KOPT-K1 (cell line): Measurements from ENCODE around the gene ALDH2.
"Not testable (repeated sequence)": the region's sequence is repeated elsewhere in the genome, so short reads cannot be mapped to it uniquely, and the experiment has no call there.

ENCODE experiments used
- H3K27ac ChIP-seq: fragments of 200-600 bp; sonication (generic); 2 replicates; pipeline ENCODE4 v1.5.1; 2016; ENCODE audit warnings: antibody characterized with exemption, mild to moderate bottlenecking, low read depth, low read length; ENCODE audit not compliant: poor library complexity, severe bottlenecking
- H3K36me3 ChIP-seq: fragments of 200-600 bp; sonication (generic); 2 replicates; pipeline ENCODE4 v1.5.1; 2017; ENCODE audit warnings: antibody characterized with exemption, mild to moderate bottlenecking, low read length, moderate library complexity; ENCODE audit not compliant: insufficient read depth
- H3K9me3 ChIP-seq: fragments of 200-600 bp; sonication (generic); 2 replicates; pipeline ENCODE4 v1.5.1; 2017; ENCODE audit warnings: antibody characterized with exemption, low read length, mild to moderate bottlenecking; ENCODE audit not compliant: insufficient read depth, poor library complexity, severe bottlenecking

The ALDH2 gene

GRCh38 chr12:111766608-111767361 lies at the start of gene ALDH2:
Gene ALDH2 (plus strand): TSS chr12:111766933. CDS start chr12:111766983, 50 bp downstream.
- no peak within 1 kb of the TSS for H3K27ac ChIP-seq
- H3K36me3 ChIP-seq = no peaks in the 10 kb centered on the region

DNA sequence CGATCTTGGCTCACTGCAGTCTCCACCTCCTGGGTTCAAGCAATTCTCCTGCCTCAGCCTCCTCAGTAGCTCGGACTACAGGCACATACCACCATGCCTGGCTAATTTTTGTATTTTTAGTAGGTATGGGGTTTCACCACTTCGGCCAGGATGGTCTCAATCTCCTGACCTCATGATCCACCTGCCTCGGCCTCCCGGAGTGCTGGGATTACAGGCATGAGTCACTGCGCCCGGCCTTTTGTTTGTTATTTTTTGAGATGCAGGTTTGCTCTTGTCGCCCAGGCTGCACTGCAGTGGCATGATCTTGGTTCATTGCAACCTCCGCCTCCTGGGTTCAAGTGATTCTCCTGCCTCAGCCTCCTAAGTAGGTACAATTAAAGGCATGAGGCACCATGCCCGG lies 47.4 kb upstream of the ALDH2 start:
- H3K9me3 ChIP-seq, H3K27ac ChIP-seq: not testable (repeated sequence)
- peaks cover 42% of the 10 kb centered on the region for H3K36me3 ChIP-seq

More at GRCh38 chr12:111766608-111767361, at the start of gene ALDH2:
- no peaks in the 10 kb centered on the region for H3K9me3 ChIP-seq

DNA sequence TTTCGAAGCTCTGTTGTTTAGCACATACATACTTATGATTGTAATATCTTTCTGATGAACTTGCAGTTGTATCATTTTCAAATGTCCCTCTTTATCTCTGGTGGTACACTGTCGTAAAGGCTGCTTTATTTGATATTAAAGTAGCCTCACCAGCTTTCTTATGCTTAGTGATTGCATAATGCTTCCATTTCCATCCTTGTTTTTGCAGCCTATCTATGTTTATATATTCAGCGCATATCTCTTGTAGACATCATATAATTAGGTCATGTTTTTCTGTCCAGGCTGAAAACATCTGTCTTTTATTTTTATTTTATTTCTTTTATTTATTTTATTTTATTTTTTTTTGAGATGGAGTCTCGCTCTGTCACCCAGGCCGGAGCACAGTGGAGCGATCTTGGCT lies 46.3 kb upstream of the ALDH2 start:
- H3K36me3 ChIP-seq = peaks cover 39% of the 10 kb centered on the region
- H3K9me3 ChIP-seq = no peaks in the 10 kb centered on the region
- no peak overlapping the region for H3K27ac ChIP-seq

DNA sequence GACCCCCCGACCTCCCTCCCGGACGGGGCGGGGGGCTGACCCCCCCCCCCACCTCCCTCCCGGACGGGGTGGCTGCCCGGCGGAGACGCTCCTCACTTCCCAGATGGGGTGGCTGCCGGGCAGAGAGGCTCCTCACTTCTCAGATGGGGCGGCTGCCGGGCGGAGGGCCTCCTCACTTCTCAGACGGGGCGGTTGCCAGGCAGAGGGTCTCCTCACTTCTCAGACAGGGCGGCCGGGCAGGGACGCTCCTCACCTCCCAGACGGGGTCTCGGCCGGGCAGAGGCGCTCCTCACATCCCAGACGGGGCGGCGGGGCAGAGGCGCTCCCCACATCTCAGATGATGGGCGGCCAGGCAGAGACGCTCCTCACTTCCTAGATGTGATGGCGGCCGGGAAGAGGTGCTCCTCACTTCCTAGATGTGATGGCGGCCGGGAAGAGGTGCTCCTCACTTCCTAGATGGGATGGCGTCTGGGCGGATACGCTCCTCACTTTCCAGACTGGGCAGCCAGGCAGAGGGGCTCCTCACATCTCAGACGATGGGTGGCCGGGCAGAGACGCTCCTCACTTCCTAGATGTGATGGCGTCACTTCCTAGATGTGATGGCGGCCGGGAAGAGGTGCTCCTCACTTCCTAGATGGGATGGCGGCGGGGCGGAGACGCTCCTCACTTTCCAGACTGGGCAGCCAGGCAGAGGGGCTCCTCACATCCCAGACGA lies 42.9 kb upstream of the ALDH2 start:
- H3K27ac ChIP-seq, H3K9me3 ChIP-seq: not testable (repeated sequence)
- peaks cover 17% of the 10 kb centered on the region for H3K36me3 ChIP-seq

- Histone ChIP-seq H3K9me3 (no peaks in the 10 kb centered on the region), H3K36me3 (peaks cover 12% of the 10 kb centered on the region; the same call in 1 of the 2 replicates), H3K27ac (no peak overlapping the region)
Measured at GRCh38 chr12:111728795-111729194, 37.9 kb upstream of the ALDH2 start.

- Histone ChIP-seq H3K27ac (no peak overlapping the region), H3K36me3 (peaks cover 12% of the 10 kb centered on the region; the same call in 1 of the 2 replicates), H3K9me3 (no peaks in the 10 kb centered on the region)
Measured at GRCh38 chr12:111730420-111730819, 36.3 kb upstream of the ALDH2 start.

- H3K36me3 ChIP-seq = peaks cover 27% of the 10 kb centered on the region; the same call in 1 of the 2 replicates
- no peak overlapping the region for H3K27ac ChIP-seq
- no peaks in the 10 kb centered on the region for H3K9me3 ChIP-seq
Measured at GRCh38 chr12:111732786-111733185, 33.9 kb upstream of the ALDH2 start.

- H3K36me3 ChIP-seq = peaks cover 28% of the 10 kb centered on the region; the same call in 1 of the 2 replicates
- no peak overlapping the region for H3K27ac ChIP-seq
- no peaks in the 10 kb centered on the region for H3K9me3 ChIP-seq
Measured at GRCh38 chr12:111733340-111733915, 33.3 kb upstream of the ALDH2 start.

DNA sequence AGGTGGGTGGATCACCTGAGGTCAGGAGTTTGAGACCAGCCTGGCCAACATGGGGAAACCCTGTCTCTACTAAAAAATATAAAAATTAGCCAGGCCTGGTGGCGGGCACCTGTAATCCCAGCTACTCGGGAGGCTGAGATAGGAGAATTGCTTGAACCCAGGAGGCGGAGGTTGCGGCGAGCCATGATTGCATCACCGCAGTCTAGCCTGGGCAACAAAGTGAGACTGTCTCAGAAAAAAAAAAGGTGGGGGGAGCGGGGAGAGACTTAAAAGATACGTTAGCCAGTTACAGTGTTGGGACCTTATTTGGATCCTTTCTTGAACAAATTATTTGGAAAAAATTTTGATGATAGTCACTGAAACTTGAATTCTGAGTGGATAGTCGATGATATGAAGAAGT lies 27.2 kb upstream of the ALDH2 start:
- peaks cover 17% of the 10 kb centered on the region; the same call in 1 of the 2 replicates for H3K36me3 ChIP-seq
- not testable (repeated sequence) for H3K9me3 ChIP-seq, H3K27ac ChIP-seq

- Histone ChIP-seq H3K36me3 (peaks cover 31% of the 10 kb centered on the region), H3K27ac (peak overlapping the region; percentile 46), H3K9me3 (no peaks in the 10 kb centered on the region)
Measured at GRCh38 chr12:111741235-111741812, 25.4 kb upstream of the ALDH2 start.

DNA sequence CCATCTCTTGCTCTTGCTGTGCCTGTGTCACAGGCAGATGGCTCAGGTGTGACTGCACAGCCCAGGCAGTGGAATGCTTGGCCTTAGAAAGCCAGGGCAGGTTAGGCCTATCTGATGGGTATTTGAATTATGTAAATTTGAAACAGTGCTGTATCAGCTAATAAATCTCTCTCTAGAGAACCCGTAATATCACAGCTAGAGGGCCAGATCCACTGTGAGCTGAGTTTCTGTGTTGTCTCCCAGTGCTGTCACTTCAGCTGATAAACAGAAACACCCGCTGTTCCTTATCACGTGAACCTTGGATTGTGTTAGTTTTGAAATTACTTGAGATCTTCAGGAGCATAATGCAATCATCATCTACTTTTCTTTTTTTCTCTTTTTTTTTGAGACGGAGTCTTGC lies 21.5 kb upstream of the ALDH2 start:
- Histone ChIP-seq H3K9me3 (no peaks in the 10 kb centered on the region), H3K36me3 (peaks cover 48% of the 10 kb centered on the region), H3K27ac (no peak overlapping the region)

DNA sequence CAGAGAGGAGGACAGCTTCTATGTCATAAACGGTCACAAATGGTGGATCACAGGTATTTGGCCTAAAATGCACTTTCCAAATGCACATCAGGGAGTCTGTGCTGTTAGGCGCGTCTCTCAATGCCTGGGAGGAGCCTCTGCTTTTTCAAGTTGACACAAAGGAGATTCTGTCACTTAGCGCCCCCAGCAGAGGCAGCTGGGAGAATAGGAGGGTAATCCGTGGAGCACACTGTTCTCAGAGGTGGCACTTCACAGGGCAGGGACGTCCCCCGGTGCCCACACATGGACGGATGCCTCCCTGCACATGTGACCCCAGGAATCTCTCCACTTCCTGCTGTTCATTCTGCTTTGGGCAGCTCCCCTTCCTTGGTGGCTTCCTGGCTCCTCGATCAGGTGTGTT lies 19.4 kb upstream of the ALDH2 start:
- no peak overlapping the region for H3K27ac ChIP-seq
- H3K9me3 ChIP-seq = no peaks in the 10 kb centered on the region
- H3K36me3 ChIP-seq = peaks cover 53% of the 10 kb centered on the region

DNA sequence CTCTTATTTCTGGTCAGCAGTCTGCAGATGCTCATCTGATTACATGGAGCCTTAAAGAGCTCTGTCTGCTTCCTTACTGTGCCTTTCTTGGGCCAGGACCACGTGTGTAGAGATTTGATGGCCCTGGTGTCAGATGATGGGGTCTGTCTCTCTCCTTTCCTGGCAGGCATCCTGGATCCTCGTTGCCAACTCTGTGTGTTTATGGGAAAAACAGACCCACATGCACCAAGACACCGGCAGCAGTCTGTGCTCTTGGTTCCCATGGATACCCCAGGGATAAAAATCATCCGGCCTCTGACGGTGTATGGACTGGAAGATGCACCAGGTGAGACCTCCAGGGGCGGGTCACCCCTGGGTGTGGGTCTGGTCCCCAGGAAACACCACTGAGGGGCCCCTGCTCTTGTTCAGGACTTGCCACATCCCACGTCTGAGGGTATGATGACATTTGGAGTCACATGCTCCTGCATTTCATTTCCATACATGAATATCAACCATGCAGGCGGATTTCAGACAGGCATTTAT lies 18.5 kb upstream of the ALDH2 start:
- Histone ChIP-seq H3K27ac (no peak overlapping the region), H3K36me3 (peaks cover 53% of the 10 kb centered on the region), H3K9me3 (no peaks in the 10 kb centered on the region)

DNA sequence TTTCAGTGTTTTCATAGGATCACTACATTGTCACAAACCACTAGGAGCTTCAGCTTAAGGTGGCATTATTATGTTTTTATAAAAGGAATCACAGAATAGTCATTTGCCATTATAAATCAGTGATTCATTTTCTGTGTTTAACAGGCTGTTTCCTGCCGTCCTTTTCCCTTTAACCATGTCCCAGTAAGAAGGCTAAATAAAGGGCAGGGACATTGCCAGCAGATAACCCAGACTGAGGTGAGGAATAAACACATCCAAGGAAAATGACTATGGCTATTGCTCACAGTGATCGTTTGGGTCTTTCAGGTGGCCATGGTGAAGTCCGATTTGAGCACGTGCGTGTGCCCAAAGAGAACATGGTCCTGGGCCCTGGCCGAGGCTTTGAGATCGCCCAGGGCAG lies 17.9 kb upstream of the ALDH2 start:
- H3K9me3 ChIP-seq = no peaks in the 10 kb centered on the region
- no peak overlapping the region for H3K27ac ChIP-seq
- peaks cover 53% of the 10 kb centered on the region for H3K36me3 ChIP-seq

- Histone ChIP-seq H3K27ac (no peak overlapping the region), H3K9me3 (no peaks in the 10 kb centered on the region), H3K36me3 (peaks cover 54% of the 10 kb centered on the region)
Measured at GRCh38 chr12:111749391-111749790, 17.3 kb upstream of the ALDH2 start.
